HEK293 (cell line): Measurements from ENCODE around the gene FZD7.
A peak's percentile ranks its signal among the peaks of the same experiment; 100 is the strongest.

Source experiments
- CTCF ChIA-PET: fragments of 350-600 bp; formaldehyde crosslinking; extraction: SDS; loops from one replicate; lab custom pipeline; 2021; ENCODE audit warnings: antibody characterized with exemption; lab: Yijun Ruan, JAX
- POLR2A ChIA-PET: fragments of 300-600 bp; formaldehyde crosslinking; extraction: SDS; loops from one replicate; lab custom pipeline; 2020; ENCODE audit warnings: antibody characterized with exemption, inconsistent platforms; lab: Yijun Ruan, JAX
- H3K27ac ChIP-seq: fragments of 200-500 bp; sonication (Bioruptor generic); 2 replicates; pipeline ENCODE4 v1.5.1; 2014; ENCODE audit warnings: low read depth, low read length, control low read depth, inconsistent platforms; ENCODE audit errors: extremely low read depth
- H3K36me3 ChIP-seq, 2 experiments: fragments of 200-500 bp in 1 of 2; sonication (Bioruptor generic) in 1 of 2; 1 replicate in 1 of 2; 2 replicates in 1 of 2; pipeline ENCODE4 v1.5.1; 2014 to 2017; ENCODE audit warnings: inconsistent platforms in 2 of 2, low read length in 2 of 2; ENCODE audit not compliant: control insufficient read depth in 2 of 2, insufficient read depth in 1 of 2
- H3K4me1 ChIP-seq: fragments of 200-500 bp; sonication (Bioruptor generic); 2 replicates; pipeline ENCODE4 v1.5.1; 2014; ENCODE audit warnings: mild to moderate bottlenecking, low read length, inconsistent platforms; ENCODE audit not compliant: control insufficient read depth, insufficient read depth
- H3K4me3 ChIP-seq: 2 replicates; pipeline ENCODE4 v1.5.1; 2011; ENCODE audit warnings: low read depth, mild to moderate bottlenecking, control low read depth, low read length, moderate library complexity
- H3K9me3 ChIP-seq: fragments of 200-500 bp; sonication (Bioruptor generic); 2 replicates; pipeline ENCODE4 v1.5.1; 2014; ENCODE audit warnings: low read depth, low read length, inconsistent platforms; ENCODE audit not compliant: control insufficient read depth, insufficient read depth
- FEZF1 ChIP-seq: fragments of 450-650 bp; formaldehyde crosslinking; IDR thresholded peaks from 2 replicates; pipeline ENCODE4 v1.5.1; 2016; ENCODE audit warnings: missing biosample characterization, missing genetic modification characterization
- GLI4 ChIP-seq: fragments of 450-650 bp; formaldehyde crosslinking; IDR thresholded peaks from 2 replicates; pipeline ENCODE4 v1.5.1; 2016; ENCODE audit warnings: missing biosample characterization, missing genetic modification characterization
- GLIS1 ChIP-seq: fragments of 450-650 bp; formaldehyde crosslinking; IDR thresholded peaks from 2 replicates; pipeline ENCODE4 v1.5.1; 2016; ENCODE audit warnings: missing biosample characterization, missing genetic modification characterization
- MYNN ChIP-seq: fragments of 450-650 bp; formaldehyde crosslinking; IDR thresholded peaks from 2 replicates; pipeline ENCODE4 v1.5.1; 2016; ENCODE audit warnings: missing biosample characterization, missing genetic modification characterization, borderline replicate concordance
- REPIN1 ChIP-seq: fragments of 450-650 bp; formaldehyde crosslinking; IDR thresholded peaks from 2 replicates; pipeline ENCODE4 v1.5.1; 2017; ENCODE audit warnings: missing biosample characterization, missing genetic modification characterization, low read depth
- SCRT2 ChIP-seq: fragments of 450-650 bp; formaldehyde crosslinking; IDR thresholded peaks from 2 replicates; pipeline ENCODE4 v1.5.1; 2016; ENCODE audit warnings: missing biosample characterization, missing genetic modification characterization
- SETDB1 ChIP-seq: IDR thresholded peaks from one replicate; pipeline ENCODE4 v1.6.1; 2017; ENCODE audit warnings: mild to moderate bottlenecking, low read length, moderate library complexity, mixed read lengths; ENCODE audit not compliant: insufficient read length
- SP3 ChIP-seq: fragments of 450-650 bp; formaldehyde crosslinking; IDR thresholded peaks from 2 replicates; pipeline ENCODE4 v1.5.1; 2016; ENCODE audit warnings: missing biosample characterization, missing genetic modification characterization
- TRIM28 ChIP-seq: IDR thresholded peaks from 2 replicates; pipeline ENCODE4 v1.6.1; 2011; ENCODE audit warnings: low read length, control low read depth, borderline replicate concordance
- WT1 ChIP-seq: fragments of 450-650 bp; formaldehyde crosslinking; IDR thresholded peaks from 2 replicates; pipeline ENCODE4 v1.5.1; 2016; ENCODE audit warnings: missing biosample characterization, missing genetic modification characterization
- ZIC2 ChIP-seq: fragments of 450-650 bp; formaldehyde crosslinking; IDR thresholded peaks from 2 replicates; pipeline ENCODE4 v1.5.1; 2016; ENCODE audit warnings: missing biosample characterization, missing genetic modification characterization
- ZNF2 ChIP-seq: fragments of 450-650 bp; formaldehyde crosslinking; IDR thresholded peaks from 2 replicates; pipeline ENCODE4 v1.5.1; 2016; ENCODE audit warnings: missing biosample characterization, missing genetic modification characterization
- ZNF221 ChIP-seq: fragments of 450-650 bp; formaldehyde crosslinking; IDR thresholded peaks from 2 replicates; pipeline ENCODE4 v1.5.1; 2017; ENCODE audit warnings: missing biosample characterization, missing genetic modification characterization, borderline replicate concordance
- ZNF354C ChIP-seq: fragments of 450-650 bp; formaldehyde crosslinking; IDR thresholded peaks from 2 replicates; pipeline ENCODE4 v1.5.1; 2016; ENCODE audit warnings: missing biosample characterization, missing genetic modification characterization, low read depth, borderline replicate concordance
- ZNF37A ChIP-seq: fragments of 450-650 bp; IDR thresholded peaks from 2 replicates; pipeline ENCODE4 v1.5.1; 2018; ENCODE audit warnings: missing biosample characterization, missing genetic modification characterization
- ZNF423 ChIP-seq: fragments of 450-650 bp; formaldehyde crosslinking; IDR thresholded peaks from 2 replicates; pipeline ENCODE4 v1.5.1; 2016; ENCODE audit warnings: missing biosample characterization, missing genetic modification characterization
- ZNF660 ChIP-seq: fragments of 450-650 bp; IDR thresholded peaks from 2 replicates; pipeline ENCODE4 v1.5.1; 2018; ENCODE audit warnings: missing biosample characterization, mild to moderate bottlenecking, missing genetic modification characterization
- ZNF830 ChIP-seq: fragments of 450-650 bp; IDR thresholded peaks from 2 replicates; pipeline ENCODE4 v1.5.0; 2018; ENCODE audit warnings: missing biosample characterization, missing genetic modification characterization, low read depth, mild to moderate bottlenecking, moderate library complexity
- TF ChIP-seq, protein P1 (sequence below): fragments of 450-650 bp; formaldehyde crosslinking; IDR thresholded peaks from 2 replicates; pipeline ENCODE4 v1.5.1; 2016; ENCODE audit warnings: missing biosample characterization, missing genetic modification characterization
- TF ChIP-seq, protein P2 (sequence below): fragments of 450-650 bp; IDR thresholded peaks from 2 replicates; pipeline ENCODE4 v1.5.1; 2018; ENCODE audit warnings: missing biosample characterization, mild to moderate bottlenecking, missing genetic modification characterization
- TF ChIP-seq, protein P3 (sequence below): fragments of 450-650 bp; formaldehyde crosslinking; IDR thresholded peaks from 2 replicates; pipeline ENCODE4 v1.5.1; 2016; ENCODE audit warnings: missing biosample characterization, missing genetic modification characterization
- TF ChIP-seq, protein P4 (sequence below): fragments of 450-650 bp; formaldehyde crosslinking; conservative IDR thresholded peaks from 2 replicates; pipeline ENCODE4 v1.5.1; 2016; ENCODE audit warnings: low read depth, missing biosample characterization, missing genetic modification characterization
- TF ChIP-seq, protein P5 (sequence below): sonication (generic); formaldehyde crosslinking; IDR thresholded peaks from 2 replicates; pipeline ENCODE4 v1.8.1; 2022; ENCODE audit warnings: mild to moderate bottlenecking, moderate library complexity, missing genetic modification reagents
- TF ChIP-seq, protein P6 (sequence below): fragments of 450-650 bp; formaldehyde crosslinking; IDR thresholded peaks from 2 replicates; pipeline ENCODE4 v1.5.1; 2017; ENCODE audit warnings: missing biosample characterization, mild to moderate bottlenecking, missing genetic modification characterization, moderate library complexity

Gene FZD7

DNA sequence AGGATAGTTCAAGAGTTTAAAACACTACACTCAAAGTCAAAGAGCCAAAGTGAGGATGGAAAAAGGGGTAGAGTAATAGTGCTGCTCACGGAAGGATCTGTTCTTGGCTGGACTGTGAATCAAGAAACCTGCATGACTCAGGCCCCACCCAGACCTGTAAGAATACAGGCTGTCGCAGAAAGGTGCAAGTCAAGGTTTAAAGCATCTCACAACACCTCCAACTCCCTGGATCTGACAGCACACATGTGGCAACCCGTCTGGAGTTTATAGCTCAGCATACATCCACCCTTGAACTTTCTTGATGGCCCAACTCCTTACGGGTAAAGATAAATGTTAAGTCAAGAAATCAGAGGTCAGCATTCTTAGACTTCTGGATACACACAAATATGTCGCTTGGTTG, 45.7 kb downstream of the FZD7 start:
- no peaks in the 10 kb centered on the region; the same call in 1 of the 2 replicates for H3K9me3 ChIP-seq
- CTCF ChIA-PET = interaction anchor here (0.6 to 1.8 kb wide), 4 partner anchors 8 to 53 kb away, joined by 3 to 6 read pairs (median 4); no protein-coding TSS in a partner anchor
- H3K4me3 ChIP-seq = no peak overlapping the region
- no peak overlapping the region for H3K27ac ChIP-seq
- no peaks in the 10 kb centered on the region for H3K4me1 ChIP-seq
- TF ChIP-seq GLI4 (tag by site-specific recombination) = no peak
- no peak for TF ChIP-seq ZNF423
- no peak for TF ChIP-seq SETDB1
- no peak for TF ChIP-seq ZNF830 (tag by site-specific recombination)
- TF ChIP-seq, protein P1, sequence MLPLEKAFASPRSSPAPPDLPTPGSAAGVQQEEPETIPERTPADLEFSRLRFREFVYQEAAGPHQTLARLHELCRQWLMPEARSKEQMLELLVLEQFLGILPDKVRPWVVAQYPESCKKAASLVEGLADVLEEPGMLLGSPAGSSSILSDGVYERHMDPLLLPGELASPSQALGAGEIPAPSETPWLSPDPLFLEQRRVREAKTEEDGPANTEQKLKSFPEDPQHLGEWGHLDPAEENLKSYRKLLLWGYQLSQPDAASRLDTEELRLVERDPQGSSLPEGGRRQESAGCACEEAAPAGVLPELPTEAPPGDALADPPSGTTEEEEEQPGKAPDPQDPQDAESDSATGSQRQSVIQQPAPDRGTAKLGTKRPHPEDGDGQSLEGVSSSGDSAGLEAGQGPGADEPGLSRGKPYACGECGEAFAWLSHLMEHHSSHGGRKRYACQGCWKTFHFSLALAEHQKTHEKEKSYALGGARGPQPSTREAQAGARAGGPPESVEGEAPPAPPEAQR (tag by site-specific recombination) = no peak
- TF ChIP-seq, protein P2, sequence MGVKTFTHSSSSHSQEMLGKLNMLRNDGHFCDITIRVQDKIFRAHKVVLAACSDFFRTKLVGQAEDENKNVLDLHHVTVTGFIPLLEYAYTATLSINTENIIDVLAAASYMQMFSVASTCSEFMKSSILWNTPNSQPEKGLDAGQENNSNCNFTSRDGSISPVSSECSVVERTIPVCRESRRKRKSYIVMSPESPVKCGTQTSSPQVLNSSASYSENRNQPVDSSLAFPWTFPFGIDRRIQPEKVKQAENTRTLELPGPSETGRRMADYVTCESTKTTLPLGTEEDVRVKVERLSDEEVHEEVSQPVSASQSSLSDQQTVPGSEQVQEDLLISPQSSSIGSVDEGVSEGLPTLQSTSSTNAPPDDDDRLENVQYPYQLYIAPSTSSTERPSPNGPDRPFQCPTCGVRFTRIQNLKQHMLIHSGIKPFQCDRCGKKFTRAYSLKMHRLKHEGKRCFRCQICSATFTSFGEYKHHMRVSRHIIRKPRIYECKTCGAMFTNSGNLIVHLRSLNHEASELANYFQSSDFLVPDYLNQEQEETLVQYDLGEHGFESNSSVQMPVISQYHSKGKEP (tag by site-specific recombination) = no peak
- no peak for TF ChIP-seq ZNF354C (tag by site-specific recombination)
- POLR2A ChIA-PET = no interaction called here
- no peaks in the 10 kb centered on the region for H3K36me3 ChIP-seq

DNA sequence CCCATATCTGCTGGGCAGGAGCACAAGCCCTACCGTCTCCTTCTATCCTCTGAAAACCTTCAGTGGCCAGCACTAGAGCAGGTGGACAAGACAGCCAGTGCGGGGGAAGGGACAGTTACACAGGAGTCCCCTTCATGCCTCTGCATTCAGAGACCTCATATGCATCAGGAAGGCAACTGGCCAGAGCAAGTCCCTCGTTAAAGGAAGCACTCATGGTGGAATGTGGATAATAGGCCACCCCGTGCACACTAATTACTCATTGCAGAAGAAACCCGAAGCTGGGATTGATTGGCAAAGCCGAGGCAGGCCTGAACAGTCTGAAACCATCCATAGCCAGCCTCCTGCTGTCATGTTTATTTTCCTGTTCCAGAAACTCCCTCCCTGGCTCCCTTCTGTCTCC, 50.6 kb downstream of the FZD7 start:
- no peak overlapping the region for H3K4me3 ChIP-seq
- no peaks in the 10 kb centered on the region for H3K36me3 ChIP-seq
- no peaks in the 10 kb centered on the region; the same call in 1 of the 2 replicates for H3K9me3 ChIP-seq
- H3K27ac ChIP-seq = no peak overlapping the region; the same call in 1 of the 2 replicates
- POLR2A ChIA-PET = no interaction called here
- CTCF ChIA-PET = interaction anchor here (0.6 to 1.4 kb wide), 2 partner anchors 20 to 24 kb away, joined by 5 read pairs; no protein-coding TSS in a partner anchor
- 0 out of 2 replicates have a peak, but pooled peaks cover 4% of the 10 kb centered on the region for H3K4me1 ChIP-seq
- TF ChIP-seq SCRT2 (no peak), ZNF660 (tag by site-specific recombination) (peak; percentile 57), ZIC2 (tag by site-specific recombination) (peak; percentile 65; the same call in 1 of the 2 replicates), ZNF37A (no peak), REPIN1 (tag by site-specific recombination) (no peak), ZNF2 (tag by site-specific recombination) (peak; percentile 28; the same call in 1 of the 2 replicates), SP3 (tag by site-specific recombination) (no peak), MYNN (tag by site-specific recombination) (no peak), TRIM28 (peak; percentile 60), ZNF221 (tag by site-specific recombination) (no peak), GLIS1 (tag by site-specific recombination) (peak; percentile 76), WT1 (peak; percentile 72), FEZF1 (tag by site-specific recombination) (no peak)
- TF ChIP-seq, protein P3, sequence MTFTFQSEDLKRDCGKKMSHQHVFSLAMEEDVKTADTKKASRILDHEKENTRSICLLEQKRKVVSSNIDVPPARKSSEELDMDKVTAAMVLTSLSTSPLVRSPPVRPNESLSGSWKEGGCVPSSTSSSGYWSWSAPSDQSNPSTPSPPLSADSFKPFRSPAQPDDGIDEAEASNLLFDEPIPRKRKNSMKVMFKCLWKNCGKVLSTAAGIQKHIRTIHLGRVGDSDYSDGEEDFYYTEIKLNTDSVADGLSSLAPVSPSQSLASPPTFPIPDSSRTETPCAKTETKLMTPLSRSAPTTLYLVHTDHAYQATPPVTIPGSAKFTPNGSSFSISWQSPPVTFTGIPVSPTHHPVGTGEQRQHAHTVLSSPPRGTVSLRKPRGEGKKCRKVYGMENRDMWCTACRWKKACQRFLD (tag by site-specific recombination) = no peak
- TF ChIP-seq, protein P4, sequence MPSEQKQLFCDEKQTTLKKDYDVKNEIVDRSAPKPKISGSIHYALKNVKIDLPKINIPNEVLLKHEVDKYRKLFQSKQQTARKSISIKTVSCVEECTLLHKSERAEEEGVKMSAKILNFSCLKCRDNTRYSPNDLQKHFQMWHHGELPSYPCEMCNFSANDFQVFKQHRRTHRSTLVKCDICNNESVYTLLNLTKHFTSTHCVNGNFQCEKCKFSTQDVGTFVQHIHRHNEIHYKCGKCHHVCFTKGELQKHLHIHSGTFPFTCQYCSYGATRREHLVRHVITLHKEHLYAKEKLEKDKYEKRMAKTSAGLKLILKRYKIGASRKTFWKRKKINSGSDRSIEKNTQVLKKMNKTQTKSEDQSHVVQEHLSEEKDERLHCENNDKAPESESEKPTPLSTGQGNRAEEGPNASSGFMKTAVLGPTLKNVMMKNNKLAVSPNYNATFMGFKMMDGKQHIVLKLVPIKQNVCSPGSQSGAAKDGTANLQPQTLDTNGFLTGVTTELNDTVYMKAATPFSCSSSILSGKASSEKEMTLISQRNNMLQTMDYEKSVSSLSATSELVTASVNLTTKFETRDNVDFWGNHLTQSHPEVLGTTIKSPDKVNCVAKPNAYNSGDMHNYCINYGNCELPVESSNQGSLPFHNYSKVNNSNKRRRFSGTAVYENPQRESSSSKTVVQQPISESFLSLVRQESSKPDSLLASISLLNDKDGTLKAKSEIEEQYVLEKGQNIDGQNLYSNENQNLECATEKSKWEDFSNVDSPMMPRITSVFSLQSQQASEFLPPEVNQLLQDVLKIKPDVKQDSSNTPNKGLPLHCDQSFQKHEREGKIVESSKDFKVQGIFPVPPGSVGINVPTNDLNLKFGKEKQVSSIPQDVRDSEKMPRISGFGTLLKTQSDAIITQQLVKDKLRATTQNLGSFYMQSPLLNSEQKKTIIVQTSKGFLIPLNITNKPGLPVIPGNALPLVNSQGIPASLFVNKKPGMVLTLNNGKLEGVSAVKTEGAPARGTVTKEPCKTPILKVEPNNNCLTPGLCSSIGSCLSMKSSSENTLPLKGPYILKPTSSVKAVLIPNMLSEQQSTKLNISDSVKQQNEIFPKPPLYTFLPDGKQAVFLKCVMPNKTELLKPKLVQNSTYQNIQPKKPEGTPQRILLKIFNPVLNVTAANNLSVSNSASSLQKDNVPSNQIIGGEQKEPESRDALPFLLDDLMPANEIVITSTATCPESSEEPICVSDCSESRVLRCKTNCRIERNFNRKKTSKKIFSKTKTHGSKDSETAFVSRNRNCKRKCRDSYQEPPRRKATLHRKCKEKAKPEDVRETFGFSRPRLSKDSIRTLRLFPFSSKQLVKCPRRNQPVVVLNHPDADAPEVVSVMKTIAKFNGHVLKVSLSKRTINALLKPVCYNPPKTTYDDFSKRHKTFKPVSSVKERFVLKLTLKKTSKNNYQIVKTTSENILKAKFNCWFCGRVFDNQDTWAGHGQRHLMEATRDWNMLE (tag by site-specific recombination) = no peak
- TF ChIP-seq, protein P5, sequence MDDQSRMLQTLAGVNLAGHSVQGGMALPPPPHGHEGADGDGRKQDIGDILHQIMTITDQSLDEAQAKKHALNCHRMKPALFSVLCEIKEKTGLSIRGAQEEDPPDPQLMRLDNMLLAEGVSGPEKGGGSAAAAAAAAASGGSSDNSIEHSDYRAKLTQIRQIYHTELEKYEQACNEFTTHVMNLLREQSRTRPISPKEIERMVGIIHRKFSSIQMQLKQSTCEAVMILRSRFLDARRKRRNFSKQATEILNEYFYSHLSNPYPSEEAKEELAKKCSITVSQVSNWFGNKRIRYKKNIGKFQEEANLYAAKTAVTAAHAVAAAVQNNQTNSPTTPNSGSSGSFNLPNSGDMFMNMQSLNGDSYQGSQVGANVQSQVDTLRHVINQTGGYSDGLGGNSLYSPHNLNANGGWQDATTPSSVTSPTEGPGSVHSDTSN (CRISPR knock-in tag) = no peak
- TF ChIP-seq, protein P6, sequence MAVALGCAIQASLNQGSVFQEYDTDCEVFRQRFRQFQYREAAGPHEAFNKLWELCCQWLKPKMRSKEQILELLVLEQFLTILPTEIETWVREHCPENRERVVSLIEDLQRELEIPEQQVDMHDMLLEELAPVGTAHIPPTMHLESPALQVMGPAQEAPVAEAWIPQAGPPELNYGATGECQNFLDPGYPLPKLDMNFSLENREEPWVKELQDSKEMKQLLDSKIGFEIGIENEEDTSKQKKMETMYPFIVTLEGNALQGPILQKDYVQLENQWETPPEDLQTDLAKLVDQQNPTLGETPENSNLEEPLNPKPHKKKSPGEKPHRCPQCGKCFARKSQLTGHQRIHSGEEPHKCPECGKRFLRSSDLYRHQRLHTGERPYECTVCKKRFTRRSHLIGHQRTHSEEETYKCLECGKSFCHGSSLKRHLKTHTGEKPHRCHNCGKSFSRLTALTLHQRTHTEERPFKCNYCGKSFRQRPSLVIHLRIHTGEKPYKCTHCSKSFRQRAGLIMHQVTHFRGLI = peak; percentile 80
